Neural crest cell (in vitro differentiated cells): ENCODE measurements around the gene DFFA. TPM values are rescaled to one million over a fixed set of nuclear protein-coding genes. Genes with fewer than 3 reads are reported as not detected.
"Not testable (repeated sequence)": the region's sequence is repeated elsewhere in the genome, so short reads cannot be mapped to it uniquely, and the experiment has no call there.

Experiments
- DNase-seq: peaks from one replicate; pipeline ENCODE4 v3.0.0; 2021; ENCODE audit warnings: low read depth, mixed read lengths, low spot score
- H3K27ac Mint-ChIP-seq: one replicate; pipeline ENCODE4 v1.8.0; 2021; ENCODE audit warnings: mild to moderate bottlenecking, mixed read lengths; ENCODE audit not compliant: unreplicated experiment
- H3K27me3 Mint-ChIP-seq: 2 replicates; pipeline ENCODE4 v1.8.0; 2021; ENCODE audit warnings: low read depth, mild to moderate bottlenecking, mixed read lengths
- H3K36me3 Mint-ChIP-seq: 2 replicates; pipeline ENCODE4 v1.8.0; 2021; ENCODE audit warnings: low read depth, mild to moderate bottlenecking, mixed read lengths
- H3K4me1 Mint-ChIP-seq: 2 replicates; pipeline ENCODE4 v1.8.0; 2021; ENCODE audit warnings: mixed read lengths
- H3K4me3 Mint-ChIP-seq: one replicate; pipeline ENCODE4 v1.8.0; 2021; ENCODE audit warnings: mild to moderate bottlenecking, mixed read lengths
- H3K9me3 Mint-ChIP-seq: 2 replicates; pipeline ENCODE4 v1.8.0; 2021; ENCODE audit warnings: mixed read lengths
- total RNA-seq: library from RNA; stranded (reverse); gene quantifications from 2 replicates; pipeline ENCODE4 v1.2.1, GENCODE V29; 2021
- TF ChIP-seq, protein P1 (sequence below): fragments of 200-600 bp; sonication (generic); conservative IDR thresholded peaks from 2 replicates; pipeline ENCODE4 v1.5.0; 2021; ENCODE audit warnings: antibody characterized with exemption, mild to moderate bottlenecking

Gene DFFA
- total RNA-seq, 1 donor from 2014 or later, result 54.0 TPM

DNA sequence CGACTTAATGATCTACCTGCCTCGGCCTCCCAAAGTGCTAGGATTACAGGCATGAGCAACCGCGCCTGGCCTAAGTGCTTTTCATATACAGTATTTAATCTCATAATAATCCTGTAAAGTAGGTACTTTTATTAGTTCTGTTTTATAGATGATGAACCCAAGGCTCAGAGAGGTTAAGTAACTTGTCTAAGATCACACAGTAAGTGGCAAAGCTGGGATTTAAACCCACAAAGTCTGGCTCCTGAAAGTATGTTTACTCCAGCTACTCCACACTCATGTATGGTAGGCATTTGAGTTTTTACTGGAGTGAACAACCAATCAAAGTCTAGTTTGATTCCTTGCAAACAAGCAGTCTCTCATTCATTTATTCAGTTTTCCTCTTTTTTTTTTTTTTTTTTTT, 2.3 kb downstream of the DFFA start:
- Mint-ChIP-seq H3K4me3 (peak overlapping the region; percentile 27), H3K36me3 (peaks cover 6% of the 10 kb centered on the region), H3K9me3 (no peaks in the 10 kb centered on the region), H3K27me3 (no peaks in the 10 kb centered on the region), H3K4me1 (peaks cover 32% of the 10 kb centered on the region), H3K27ac (no peak overlapping the region)
- DNase-seq, result no peak
- TF ChIP-seq, protein P1, sequence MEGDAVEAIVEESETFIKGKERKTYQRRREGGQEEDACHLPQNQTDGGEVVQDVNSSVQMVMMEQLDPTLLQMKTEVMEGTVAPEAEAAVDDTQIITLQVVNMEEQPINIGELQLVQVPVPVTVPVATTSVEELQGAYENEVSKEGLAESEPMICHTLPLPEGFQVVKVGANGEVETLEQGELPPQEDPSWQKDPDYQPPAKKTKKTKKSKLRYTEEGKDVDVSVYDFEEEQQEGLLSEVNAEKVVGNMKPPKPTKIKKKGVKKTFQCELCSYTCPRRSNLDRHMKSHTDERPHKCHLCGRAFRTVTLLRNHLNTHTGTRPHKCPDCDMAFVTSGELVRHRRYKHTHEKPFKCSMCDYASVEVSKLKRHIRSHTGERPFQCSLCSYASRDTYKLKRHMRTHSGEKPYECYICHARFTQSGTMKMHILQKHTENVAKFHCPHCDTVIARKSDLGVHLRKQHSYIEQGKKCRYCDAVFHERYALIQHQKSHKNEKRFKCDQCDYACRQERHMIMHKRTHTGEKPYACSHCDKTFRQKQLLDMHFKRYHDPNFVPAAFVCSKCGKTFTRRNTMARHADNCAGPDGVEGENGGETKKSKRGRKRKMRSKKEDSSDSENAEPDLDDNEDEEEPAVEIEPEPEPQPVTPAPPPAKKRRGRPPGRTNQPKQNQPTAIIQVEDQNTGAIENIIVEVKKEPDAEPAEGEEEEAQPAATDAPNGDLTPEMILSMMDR, result no peak

DNA sequence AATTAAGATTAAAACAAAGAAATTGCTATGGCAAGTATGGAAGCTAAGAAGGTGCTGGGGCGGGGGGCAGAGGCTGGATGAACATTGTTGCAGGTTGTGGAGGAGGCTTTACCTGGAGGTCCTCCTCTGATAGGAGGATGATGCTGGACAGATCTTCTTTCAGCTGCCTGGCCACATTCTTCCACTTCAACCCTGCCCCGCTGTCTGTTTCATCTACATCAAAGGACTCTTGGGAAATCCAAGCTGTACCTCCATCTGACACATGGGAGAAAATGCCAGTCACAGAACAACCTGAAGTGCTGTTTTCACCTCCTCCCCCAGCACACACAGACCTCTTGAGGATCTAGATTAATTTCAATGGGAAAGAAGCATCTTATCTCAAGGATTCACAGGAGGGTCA, 5.3 kb downstream of the DFFA start:
- Mint-ChIP-seq H3K36me3 (peaks cover 6% of the 10 kb centered on the region), H3K27ac (no peak overlapping the region), H3K4me3 (no peak overlapping the region), H3K9me3 (no peaks in the 10 kb centered on the region), H3K4me1 (peaks cover 13% of the 10 kb centered on the region), H3K27me3 (no peaks in the 10 kb centered on the region)
- no peak for DNase-seq
- TF ChIP-seq, protein P1, result no peak

DNA sequence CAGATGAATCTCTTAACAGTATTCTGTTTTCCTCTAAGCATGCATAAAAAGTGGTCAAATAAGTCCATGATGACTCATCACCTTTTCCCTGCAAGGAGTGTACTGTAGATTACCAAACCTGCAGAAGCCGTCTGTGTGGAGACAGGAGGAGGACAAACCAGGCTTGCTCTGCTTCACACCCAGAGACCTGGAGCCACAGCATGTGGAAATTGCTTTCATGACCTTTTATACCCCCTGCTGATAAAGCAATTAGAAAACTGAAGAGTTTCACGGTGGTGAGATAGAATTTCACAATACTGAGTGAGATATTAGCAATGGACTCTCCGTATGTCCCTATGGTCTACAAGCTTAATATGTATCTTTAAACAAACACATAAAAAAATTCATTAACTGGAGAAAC, 13.1 kb downstream of the DFFA start:
- TF ChIP-seq, protein P1, result no peak
- no peak for DNase-seq
- peaks cover 10% of the 10 kb centered on the region for H3K36me3 Mint-ChIP-seq
- no peak overlapping the region for H3K27ac Mint-ChIP-seq
- no peaks in the 10 kb centered on the region for H3K9me3 Mint-ChIP-seq
- H3K4me1 Mint-ChIP-seq, result peaks cover 4% of the 10 kb centered on the region
- H3K4me3 Mint-ChIP-seq, result no peak overlapping the region
- H3K27me3 Mint-ChIP-seq, result no peaks in the 10 kb centered on the region

DNA sequence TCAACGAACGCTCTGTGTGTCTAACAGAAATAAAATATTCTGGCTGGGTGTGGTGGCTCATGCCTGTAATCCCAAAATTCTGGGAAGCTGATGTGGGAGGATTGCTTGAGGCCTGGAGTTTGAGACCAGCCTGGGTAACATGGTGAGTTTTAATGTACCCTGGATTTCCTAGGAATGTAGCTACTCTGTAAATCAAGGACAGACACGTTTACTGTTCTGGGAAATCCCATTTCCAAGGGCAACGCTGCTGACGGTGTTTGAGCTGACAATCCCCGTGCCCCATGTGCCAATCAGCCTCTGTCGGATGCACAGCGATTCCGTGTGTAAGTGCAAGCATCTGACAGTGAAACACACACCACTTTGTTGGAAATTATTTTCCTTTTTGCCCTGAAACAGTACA, 14.5 kb downstream of the DFFA start:
- DNase-seq, result no peak
- TF ChIP-seq, protein P1, result no peak
- Mint-ChIP-seq H3K27ac (no peak overlapping the region), H3K9me3 (no peaks in the 10 kb centered on the region), H3K36me3 (peaks cover 10% of the 10 kb centered on the region), H3K27me3 (no peaks in the 10 kb centered on the region), H3K4me3 (no peak overlapping the region), H3K4me1 (peaks cover 4% of the 10 kb centered on the region)

DNA sequence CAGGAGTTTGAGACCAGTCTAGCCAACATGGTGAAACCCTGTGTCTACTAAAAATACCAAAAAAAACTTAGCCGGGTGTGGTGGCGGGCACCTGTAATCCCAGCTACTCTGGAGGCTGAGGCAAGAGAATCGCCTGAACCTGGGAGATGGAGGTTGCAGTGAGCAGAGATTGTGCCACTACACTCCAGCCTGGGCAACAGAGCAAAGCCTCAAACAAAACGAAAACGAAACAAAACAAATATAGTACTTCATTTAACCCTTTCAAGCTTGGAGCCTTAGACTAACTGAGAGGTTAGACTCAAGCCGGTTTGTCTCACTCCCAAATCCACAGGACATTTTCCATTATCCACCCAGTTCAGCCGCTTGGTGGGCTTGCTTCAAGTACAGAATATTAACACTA, 14.9 kb downstream of the DFFA start:
- H3K27ac Mint-ChIP-seq, DNase-seq, H3K4me1 Mint-ChIP-seq, H3K27me3 Mint-ChIP-seq, H3K9me3 Mint-ChIP-seq, H3K36me3 Mint-ChIP-seq, H3K4me3 Mint-ChIP-seq: not testable (repeated sequence)

DNA sequence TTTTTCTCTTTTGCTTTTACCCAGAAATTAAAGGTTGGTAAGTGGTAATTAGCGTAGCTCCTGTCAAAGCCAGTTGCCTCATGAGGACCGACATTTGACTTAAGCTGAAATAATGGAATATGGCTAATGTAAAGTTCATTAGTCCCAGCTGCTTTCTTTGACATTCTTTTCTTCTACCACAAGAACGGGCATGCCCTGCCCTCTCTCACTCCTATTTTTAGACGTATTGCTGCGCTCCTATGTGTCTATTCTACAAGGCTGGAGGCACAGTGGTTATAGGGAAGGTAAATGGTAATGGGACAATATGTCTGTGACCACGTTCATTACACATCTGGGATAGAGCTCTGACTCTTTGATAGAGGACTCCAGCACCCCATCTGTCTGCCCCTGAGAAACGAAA, 15.7 kb downstream of the DFFA start:
- Mint-ChIP-seq H3K4me3 (no peak overlapping the region), H3K36me3 (peaks cover 10% of the 10 kb centered on the region), H3K27ac (no peak overlapping the region), H3K9me3 (no peaks in the 10 kb centered on the region), H3K27me3 (no peaks in the 10 kb centered on the region), H3K4me1 (peaks cover 6% of the 10 kb centered on the region)
- DNase-seq, result no peak
- TF ChIP-seq, protein P1, result no peak
